ENCODE measurements around the gene C4BPA. TPM values are rescaled to one million over a fixed set of nuclear protein-coding genes. Genes with fewer than 3 reads are reported as not detected.

C4BPA gene
- total RNA-seq, 1 experiment from 2014 or later: not detected

- H3K36me3 Mint-ChIP-seq (ENCODE audit: insufficient read depth in 1 of 3, low read depth in 3 of 3): peaks cover 10 to 49% (median 48%) of the 10 kb centered on the region in 3 experiments
- Histone ChIP-seq H3K14ac (ENCODE audit: insufficient read depth, low read length) (no peak overlapping the region), H2BK20ac (ENCODE audit: low read depth, low read length, poor library complexity, severe bottlenecking) (no peak overlapping the region), H3K23me2 (ENCODE audit: insufficient read length, low read depth, low read length, poor library complexity, severe bottlenecking) (no peaks in the 10 kb centered on the region), H3K23ac (ENCODE audit: insufficient read length, low read depth, low read length) (no peak overlapping the region), H3K9me3 (ENCODE audit: control insufficient read depth, low read depth, low read length) (no peaks in the 10 kb centered on the region), H3K56ac (ENCODE audit: insufficient read length, low read depth, low read length) (no peak overlapping the region), H3K9ac (ENCODE audit: extremely low read depth, insufficient read length, low read length) (no peak overlapping the region), H3K18ac (ENCODE audit: insufficient read length, low read depth, low read length) (no peak overlapping the region), H3K27me3 (ENCODE audit: insufficient read depth, low read length) (no peaks in the 10 kb centered on the region), H3K27ac (ENCODE audit: insufficient read length, low read depth, low read length) (no peak overlapping the region), H4K5ac (ENCODE audit: insufficient read length, low read depth, low read length) (no peak overlapping the region), H2AFZ (ENCODE audit: low read length) (no peak overlapping the region), H3K79me2 (ENCODE audit: insufficient read depth, low read length) (no peaks in the 10 kb centered on the region), H3K79me1 (ENCODE audit: insufficient read depth, low read depth, low read length, poor library complexity, severe bottlenecking) (no peaks in the 10 kb centered on the region), H3K4me2 (ENCODE audit: insufficient read depth, insufficient read length, low read length) (no peak overlapping the region), H4K91ac (ENCODE audit: insufficient read length, low read depth, low read length) (no peak overlapping the region), H3T11ph (ENCODE audit: low read length) (no peak overlapping the region), H2BK15ac (ENCODE audit: low read depth, low read length) (no peak overlapping the region), H3K4me1 (ENCODE audit: insufficient read depth, low read length) (no peaks in the 10 kb centered on the region), H2BK12ac (ENCODE audit: insufficient read length, low read depth, low read length) (no peak overlapping the region), H4K8ac (replicated peaks; ENCODE audit: insufficient read length, low read depth, low read length) (no peak overlapping the region), H2BK5ac (ENCODE audit: insufficient read length, low read length) (no peak overlapping the region), H2BK120ac (ENCODE audit: low read depth, low read length, poor library complexity, severe bottlenecking) (no peak overlapping the region), H2AK5ac (ENCODE audit: insufficient read length, low read length) (no peak overlapping the region), H4K20me1 (ENCODE audit: control insufficient read depth, insufficient read depth, insufficient read length) (no peaks in the 10 kb centered on the region), H3K4ac (ENCODE audit: low read depth, low read length) (no peak overlapping the region)
- no peaks in the 10 kb centered on the region for H3K4me1 Mint-ChIP-seq
- DNase-seq: no peak
- WGBS (ENCODE audit: extremely low coverage, insufficient read length, low lambda C conversion rate): no CpG with 5 or more reads among the region's 5 CpGs
- H3K27ac Mint-ChIP-seq: no peak overlapping the region
- H3K4me3 Mint-ChIP-seq: no peak overlapping the region
- no peak for TF ChIP-seq CTCF (conservative IDR thresholded peaks at IDR 0.05)
- H3K9me3 Mint-ChIP-seq: no peaks in the 10 kb centered on the region
- H3K27me3 Mint-ChIP-seq (ENCODE audit: low read depth): no peaks in the 10 kb centered on the region
Observed at GRCh38 chr1:207067665-207068064, 36.4 kb upstream of the C4BPA start.

All from H9 (cell line).